ENCODE measurements around the gene P2RY6.

Gene P2RY6

GRCh38 chr11:73237471-73238290, 34.5 kb upstream of the P2RY6 start:
- TF ChIP-seq PAX5 (IDR thresholded peaks at IDR 0.05; ENCODE audit: insufficient read depth, low read length, severe bottlenecking) (no peak), TAF1 (IDR thresholded peaks at IDR 0.05; ENCODE audit: low read depth, low read length) (no peak), POLR2A (IDR thresholded peaks at IDR 0.05; ENCODE audit: low read depth, low read length) (no peak), SPI1 (IDR thresholded peaks at IDR 0.05; ENCODE audit: low read depth, low read length) (no peak), POU2F2 (IDR thresholded peaks at IDR 0.05; ENCODE audit: low read depth, low read length) (no peak), POLR2AphosphoS5 (IDR thresholded peaks at IDR 0.05; ENCODE audit: low read depth, low read length) (no peak)

GRCh38 chr11:73239111-73239521, 33.0 kb upstream of the P2RY6 start:
- TF ChIP-seq POU2F2 (IDR thresholded peaks at IDR 0.05; ENCODE audit: low read depth, low read length) (no peak), POLR2A (IDR thresholded peaks at IDR 0.05; ENCODE audit: low read depth, low read length) (no peak), SPI1 (IDR thresholded peaks at IDR 0.05; ENCODE audit: low read depth, low read length) (no peak), PAX5 (IDR thresholded peaks at IDR 0.05; ENCODE audit: insufficient read depth, low read length, severe bottlenecking) (no peak), POLR2AphosphoS5 (IDR thresholded peaks at IDR 0.05; ENCODE audit: low read depth, low read length) (no peak), TAF1 (IDR thresholded peaks at IDR 0.05; ENCODE audit: low read depth, low read length) (no peak)
- FAIRE-seq, result no peak
- DNase-seq (ENCODE audit: insufficient read length, low spot score), result no peak

More at GRCh38 chr11:73237471-73238290, 34.5 kb upstream of the P2RY6 start:
- no peak for DNase-seq (ENCODE audit: insufficient read length, low spot score)
- FAIRE-seq, result no peak

GRCh38 chr11:73239571-73240189, 32.5 kb upstream of the P2RY6 start:
- FAIRE-seq (no peak), DNase-seq (ENCODE audit: insufficient read length, low spot score) (no peak)
- TF ChIP-seq POLR2A (IDR thresholded peaks at IDR 0.05; ENCODE audit: low read depth, low read length) (no peak), SPI1 (IDR thresholded peaks at IDR 0.05; ENCODE audit: low read depth, low read length) (no peak), PAX5 (IDR thresholded peaks at IDR 0.05; ENCODE audit: insufficient read depth, low read length, severe bottlenecking) (no peak), TAF1 (IDR thresholded peaks at IDR 0.05; ENCODE audit: low read depth, low read length) (no peak)

GRCh38 chr11:73240190-73240781, 31.9 kb upstream of the P2RY6 start:
- no peak for DNase-seq (ENCODE audit: insufficient read length, low spot score)
- TF ChIP-seq PAX5 (IDR thresholded peaks at IDR 0.05; ENCODE audit: insufficient read depth, low read length, severe bottlenecking) (no peak), POLR2A (IDR thresholded peaks at IDR 0.05; ENCODE audit: low read depth, low read length) (no peak), TAF1 (IDR thresholded peaks at IDR 0.05; ENCODE audit: low read depth, low read length) (no peak), POU2F2 (IDR thresholded peaks at IDR 0.05; ENCODE audit: low read depth, low read length) (no peak), SPI1 (IDR thresholded peaks at IDR 0.05; ENCODE audit: low read depth, low read length) (no peak), POLR2AphosphoS5 (IDR thresholded peaks at IDR 0.05; ENCODE audit: low read depth, low read length) (no peak)
- no peak for FAIRE-seq

GRCh38 chr11:73241300-73241699, 30.8 kb upstream of the P2RY6 start:
- FAIRE-seq (no peak), DNase-seq (ENCODE audit: insufficient read length, low spot score) (no peak)
- TF ChIP-seq POLR2AphosphoS5 (IDR thresholded peaks at IDR 0.05; ENCODE audit: low read depth, low read length) (no peak), PAX5 (IDR thresholded peaks at IDR 0.05; ENCODE audit: insufficient read depth, low read length, severe bottlenecking) (no peak), SPI1 (IDR thresholded peaks at IDR 0.05; ENCODE audit: low read depth, low read length) (no peak), TAF1 (IDR thresholded peaks at IDR 0.05; ENCODE audit: low read depth, low read length) (no peak), POU2F2 (IDR thresholded peaks at IDR 0.05; ENCODE audit: low read depth, low read length) (no peak), POLR2A (IDR thresholded peaks at IDR 0.05; ENCODE audit: low read depth, low read length) (no peak)

GRCh38 chr11:73242251-73243092, 29.7 kb upstream of the P2RY6 start:
- peak; percentile 66 for DNase-seq (ENCODE audit: insufficient read length, low spot score)
- FAIRE-seq, result peak; percentile 97
- no peak for TF ChIP-seq POLR2AphosphoS5 (IDR thresholded peaks at IDR 0.05; ENCODE audit: low read depth, low read length)
- TF ChIP-seq TAF1 (IDR thresholded peaks at IDR 0.05; ENCODE audit: low read depth, low read length), result 0 out of 2 replicates have a peak, but pooled peaks have one; percentile 31
- TF ChIP-seq POU2F2 (IDR thresholded peaks at IDR 0.05; ENCODE audit: low read depth, low read length), result peak; percentile 89; the same call in 1 of the 2 replicates
- TF ChIP-seq SPI1 (IDR thresholded peaks at IDR 0.05; ENCODE audit: low read depth, low read length), result no peak
- no peak for TF ChIP-seq POLR2A (IDR thresholded peaks at IDR 0.05; ENCODE audit: low read depth, low read length)
- TF ChIP-seq PAX5 (IDR thresholded peaks at IDR 0.05; ENCODE audit: insufficient read depth, low read length, severe bottlenecking), result no peak

GRCh38 chr11:73243093-73243485, 29.0 kb upstream of the P2RY6 start:
- no peak for FAIRE-seq
- TF ChIP-seq TAF1 (IDR thresholded peaks at IDR 0.05; ENCODE audit: low read depth, low read length), result no peak
- TF ChIP-seq POLR2A (IDR thresholded peaks at IDR 0.05; ENCODE audit: low read depth, low read length), result no peak
- TF ChIP-seq PAX5 (IDR thresholded peaks at IDR 0.05; ENCODE audit: insufficient read depth, low read length, severe bottlenecking), result no peak
- DNase-seq (ENCODE audit: insufficient read length, low spot score), result no peak

GRCh38 chr11:73244589-73245240, 27.4 kb upstream of the P2RY6 start:
- TF ChIP-seq TAF1 (IDR thresholded peaks at IDR 0.05; ENCODE audit: low read depth, low read length) (no peak), SPI1 (IDR thresholded peaks at IDR 0.05; ENCODE audit: low read depth, low read length) (no peak)
- DNase-seq (ENCODE audit: insufficient read length, low spot score), result no peak
- no peak for FAIRE-seq
